NCI-H2227 treated with DMSO at 0.1 percent for 48 hours (cell line): ENCODE results near the gene MACF1.
"Not testable (repeated sequence)": the region's sequence is repeated elsewhere in the genome, so short reads cannot be mapped to it uniquely, and the experiment has no call there.

Source experiments
- DNase-seq: peaks from one replicate; lab custom pipeline; 2025; lab: John Stamatoyannopoulos, UW

Gene MACF1

DNA sequence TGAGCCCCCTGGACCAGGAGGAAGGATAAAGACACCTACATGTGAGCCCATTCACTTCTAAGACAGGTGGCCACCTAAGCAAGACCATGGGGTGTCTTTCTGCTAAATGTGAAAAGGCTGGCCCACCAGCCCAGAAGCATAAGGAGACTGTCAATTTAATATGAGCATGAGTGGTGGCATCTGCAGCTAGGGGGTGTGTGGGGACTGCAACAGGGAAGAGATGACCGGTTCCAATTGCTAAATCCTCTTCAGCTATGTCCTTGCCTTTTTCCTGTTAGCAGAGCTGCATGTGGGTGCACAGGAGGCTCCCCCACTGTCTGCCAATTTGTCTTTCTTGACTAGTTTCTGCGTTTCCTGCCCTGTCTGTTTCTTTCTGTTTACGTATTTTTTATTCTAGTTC lies 264.7 kb downstream of the MACF1 start:
- no peak for DNase-seq

DNA sequence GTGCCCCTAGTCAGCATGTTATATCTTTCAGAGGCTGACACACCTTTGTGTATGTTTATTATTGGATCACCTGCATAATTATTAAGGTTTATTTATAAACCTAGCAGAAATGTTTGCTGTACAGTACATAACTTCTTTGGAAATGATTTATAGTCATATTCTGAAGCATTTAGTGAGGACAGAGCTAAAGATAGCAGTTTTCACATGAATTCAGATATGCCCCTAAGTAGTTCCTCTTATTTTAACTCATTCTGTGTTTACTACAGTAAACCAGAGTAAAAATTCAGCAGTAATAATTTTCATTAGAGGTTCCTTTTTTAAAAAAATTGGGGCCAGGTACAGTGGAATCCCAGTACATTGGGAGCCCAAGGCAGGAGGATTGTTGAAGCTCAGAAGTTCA lies 265.5 kb downstream of the MACF1 start:
- no peak for DNase-seq

DNA sequence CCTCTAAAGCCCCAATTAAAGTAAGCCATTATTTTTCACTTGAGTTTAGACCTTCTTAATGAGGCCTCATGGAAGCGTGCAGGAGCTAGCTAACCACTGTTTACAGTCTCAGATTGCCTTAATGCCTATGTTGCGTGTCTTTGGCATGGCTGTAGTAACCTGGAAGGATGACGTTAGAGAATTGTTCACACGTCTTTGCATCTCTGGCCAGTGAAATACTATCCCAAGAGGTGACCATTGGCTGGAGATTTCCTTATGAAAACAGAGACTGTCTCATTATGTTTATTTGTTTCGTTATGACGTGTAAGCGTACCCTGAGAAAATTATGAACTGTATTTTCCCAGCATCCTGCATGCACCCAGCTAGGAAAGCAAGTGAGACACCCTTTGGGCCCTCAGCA lies 268.3 kb downstream of the MACF1 start:
- DNase-seq = no peak

DNA sequence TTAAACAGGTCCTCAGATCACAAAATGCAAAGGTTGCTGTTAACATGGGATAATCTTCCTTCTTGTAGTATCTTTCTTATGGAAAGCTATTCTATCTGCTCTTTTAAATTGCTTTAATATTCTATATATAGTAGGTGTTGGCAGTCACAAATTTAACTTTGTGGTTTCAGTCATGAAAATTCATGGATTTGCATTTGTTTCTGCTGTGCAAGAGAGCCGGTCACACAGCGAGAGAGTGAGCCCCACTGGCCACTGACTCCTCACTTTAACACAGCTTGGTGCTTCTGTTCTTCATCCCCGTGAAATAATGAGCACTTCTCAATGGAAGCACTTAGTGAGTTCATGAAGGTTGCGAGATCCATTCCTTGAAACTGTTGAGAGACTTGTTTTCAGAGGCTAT lies 268.8 kb downstream of the MACF1 start:
- no peak for DNase-seq

- DNase-seq = no peak
Observed at GRCh38 chr1:39474810-39475209, 270.3 kb downstream of the MACF1 start.

- DNase-seq = not testable (repeated sequence)
Observed at GRCh38 chr1:39475551-39475950, 271.1 kb downstream of the MACF1 start.

DNA sequence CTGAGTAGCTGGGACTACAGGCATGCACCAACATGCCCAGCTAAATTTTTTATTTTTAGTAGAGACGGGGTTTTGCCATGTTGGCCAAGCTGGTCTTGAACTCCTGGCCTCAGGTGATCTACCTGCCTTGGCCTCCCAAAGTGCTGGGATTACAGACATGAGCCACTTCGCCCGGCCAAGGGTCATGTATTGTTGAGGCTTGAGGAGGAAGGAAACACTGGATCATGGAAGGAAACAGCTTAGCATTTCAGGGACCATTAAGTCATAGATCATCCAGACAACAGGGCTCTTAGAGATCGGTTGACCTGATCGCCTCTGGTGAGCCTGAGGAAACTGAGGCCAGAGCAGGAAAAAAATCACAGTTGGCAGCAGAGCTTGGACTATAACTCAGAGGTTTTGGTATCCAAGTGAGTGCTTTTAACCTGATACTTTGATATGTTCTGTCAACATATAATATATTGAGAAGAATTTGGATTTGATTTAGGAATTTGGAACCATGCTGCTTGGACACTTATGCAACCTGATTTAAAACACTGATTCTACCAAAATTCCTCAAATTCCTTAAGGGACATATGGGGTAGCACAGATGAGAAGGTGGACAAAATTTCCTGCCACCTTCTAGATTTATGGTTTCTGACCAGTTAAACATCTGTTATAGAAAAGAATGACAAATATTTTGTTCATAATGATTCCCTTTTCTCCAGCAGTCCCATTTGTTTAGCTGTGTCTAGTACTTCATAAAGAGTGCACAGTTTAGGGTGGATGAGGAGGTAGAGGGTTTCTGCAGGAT lies 273.8 kb downstream of the MACF1 start:
- no peak for DNase-seq

GRCh38 chr1:39481289-39481688 lies 276.8 kb downstream of the MACF1 start:
- DNase-seq = no peak

DNA sequence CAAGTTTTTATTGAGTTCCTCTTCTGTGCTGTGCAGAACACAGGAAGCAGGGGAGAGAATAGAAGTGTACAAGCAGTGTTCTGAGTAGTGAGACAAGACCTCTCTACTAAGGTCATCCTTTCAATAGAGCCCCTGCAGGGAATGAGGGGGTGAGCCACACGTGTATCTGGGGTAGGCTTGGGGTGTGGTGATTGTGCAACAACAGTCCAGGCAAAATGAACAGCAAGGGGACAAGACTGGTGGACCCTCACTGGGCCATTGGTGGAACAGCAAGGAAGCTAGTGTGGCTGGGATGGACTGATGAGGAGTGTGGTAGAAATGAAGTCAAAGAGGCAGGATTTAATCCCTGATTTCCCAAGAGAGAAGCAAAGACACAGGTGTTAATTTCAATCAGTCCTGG lies 278.8 kb downstream of the MACF1 start:
- DNase-seq = no peak

DNA sequence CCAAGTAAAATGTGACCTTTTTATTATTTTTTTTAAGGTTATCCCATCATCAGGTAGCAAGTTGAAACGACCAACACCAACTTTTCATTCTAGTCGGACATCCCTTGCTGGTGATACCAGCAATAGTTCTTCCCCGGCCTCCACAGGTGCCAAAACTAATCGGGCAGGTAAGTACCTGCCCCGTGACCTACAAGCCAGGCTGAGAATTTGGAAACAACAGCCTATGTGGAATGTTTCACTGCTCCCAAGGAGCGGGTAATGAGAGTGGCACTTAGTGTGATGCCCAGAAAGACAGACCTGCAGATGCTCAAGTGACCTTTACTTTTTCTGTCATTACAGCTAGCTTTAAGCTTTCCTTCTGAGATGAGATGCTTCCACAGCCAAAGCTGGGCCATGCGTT lies 280.1 kb downstream of the MACF1 start:
- DNase-seq = no peak

- no peak for DNase-seq
Observed at GRCh38 chr1:39485046-39485803, 280.7 kb downstream of the MACF1 start.

- DNase-seq = no peak
Observed at GRCh38 chr1:39488012-39488545, 283.6 kb downstream of the MACF1 start.

GRCh38 chr1:39488793-39489566 lies 284.5 kb downstream of the MACF1 start:
- no peak for DNase-seq

DNA sequence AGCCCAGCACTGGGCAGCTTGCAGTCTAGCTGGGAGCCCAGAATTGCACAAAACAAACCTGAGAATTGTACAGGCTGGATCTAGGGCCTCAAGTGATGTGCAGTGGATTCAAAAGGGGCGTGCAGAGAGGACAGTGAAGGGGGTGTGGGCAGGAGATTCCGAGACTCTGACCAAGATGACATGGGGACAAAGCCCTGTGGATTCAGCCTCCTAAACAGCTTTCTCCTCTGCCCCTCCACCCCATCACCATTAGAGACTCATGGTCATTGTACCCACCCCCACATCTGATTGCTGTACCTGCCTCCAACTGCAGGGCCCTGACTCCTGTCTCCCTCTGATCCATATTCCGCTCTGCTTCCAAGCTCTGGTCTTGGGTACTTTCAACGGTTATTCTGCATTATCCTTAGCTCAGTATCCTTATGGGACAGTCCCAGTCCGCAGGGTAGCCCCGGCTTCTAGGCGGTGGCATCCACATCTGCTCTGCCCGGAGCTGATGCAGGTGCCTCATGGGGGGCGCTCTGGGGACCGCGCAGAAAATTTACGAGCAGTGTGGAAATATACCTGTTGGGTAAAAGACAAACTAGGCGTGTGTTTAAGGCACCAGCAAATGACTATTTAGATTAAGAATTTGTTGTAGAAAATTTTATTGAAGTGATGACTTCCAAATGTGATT lies 285.2 kb downstream of the MACF1 start:
- no peak for DNase-seq

GRCh38 chr1:39490596-39491145 lies 286.2 kb downstream of the MACF1 start:
- DNase-seq = no peak

- peak; percentile 30 for DNase-seq
Observed at GRCh38 chr1:39491146-39491921, 286.8 kb downstream of the MACF1 start, which contains the start of gene BMP8A. BMP8A (plus strand) TSS chr1:39491636; CDS start chr1:39491992, 356 bp downstream.

DNA sequence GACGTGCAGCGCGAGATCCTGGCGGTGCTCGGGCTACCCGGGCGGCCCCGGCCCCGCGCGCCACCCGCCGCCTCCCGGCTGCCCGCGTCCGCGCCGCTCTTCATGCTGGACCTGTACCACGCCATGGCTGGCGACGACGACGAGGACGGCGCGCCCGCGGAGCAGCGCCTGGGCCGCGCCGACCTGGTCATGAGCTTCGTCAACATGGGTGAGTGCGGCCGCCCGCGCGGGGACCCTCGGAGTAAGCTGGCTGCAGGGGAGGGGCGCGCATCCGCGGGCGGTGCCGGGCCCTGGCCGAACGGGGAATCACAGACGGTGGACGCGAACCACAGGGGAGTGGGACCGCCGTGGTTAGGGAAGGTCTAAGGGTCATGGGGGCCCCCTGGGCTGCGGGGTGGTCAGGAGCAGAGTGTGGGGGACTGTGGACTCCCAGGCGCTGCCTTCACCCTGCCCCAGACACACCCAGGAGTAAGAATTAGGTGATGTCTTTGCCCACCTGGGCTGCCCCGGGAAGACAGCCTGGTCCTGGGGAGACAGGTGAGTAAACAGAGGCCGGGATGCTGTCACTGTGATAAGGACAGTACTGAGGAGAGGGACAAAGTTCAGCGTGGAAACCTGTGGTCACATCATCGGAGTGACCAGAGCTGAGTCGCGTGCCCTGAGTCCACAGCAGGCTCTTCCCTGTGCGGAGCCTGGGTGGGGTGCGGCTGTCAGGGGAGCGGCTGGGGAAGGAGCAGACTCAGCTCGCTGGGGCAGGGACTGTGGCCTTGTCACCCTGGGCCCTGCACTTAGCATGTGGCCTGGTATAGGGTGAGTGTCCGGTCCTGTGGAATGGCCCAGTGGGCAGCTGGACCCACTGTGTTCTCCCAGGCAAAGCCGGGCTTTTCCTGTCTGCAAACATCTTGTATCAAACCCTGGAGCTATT lies 287.9 kb downstream of the MACF1 start:
- not testable (repeated sequence) for DNase-seq

- not testable (repeated sequence) for DNase-seq
Observed at GRCh38 chr1:39493043-39493810, 288.7 kb downstream of the MACF1 start.
